Activated T-cell treated with anti-CD3 and anti-CD28 coated beads, Interleukin-2, amount 50 U/mL, for 4 hours (primary cell): Measurements from ENCODE around the gene PRSS57. TPM values are rescaled to one million over a fixed set of nuclear protein-coding genes. Genes with fewer than 3 reads are reported as not detected.
A peak's percentile ranks its signal among the peaks of the same experiment; 100 is the strongest.
"Not testable (repeated sequence)": the region's sequence is repeated elsewhere in the genome, so short reads cannot be mapped to it uniquely, and the experiment has no call there.

Experiments used
- ATAC-seq, 2 donors: fragments of 200-7000 bp; cut with Tn5 transposase; one replicate each; pipeline ENCODE4 v1.10.0; 2021
- DNase-seq: peaks from one replicate; pipeline ENCODE4 v3.0.0-alpha.2; 2020
- H3K27me3 Mint-ChIP-seq: one replicate; pipeline ENCODE4 v1.8.0; 2021; ENCODE audit warnings: low read depth, mixed read lengths
- H3K36me3 Mint-ChIP-seq: one replicate; pipeline ENCODE4 v1.8.0; 2022; ENCODE audit warnings: mixed read lengths; ENCODE audit not compliant: insufficient read depth
- H3K4me1 Mint-ChIP-seq: one replicate; pipeline ENCODE4 v1.8.0; 2021; ENCODE audit warnings: low read depth, mixed read lengths
- H3K4me3 Mint-ChIP-seq: one replicate; pipeline ENCODE4 v1.8.0; 2021; ENCODE audit warnings: mild to moderate bottlenecking, moderate library complexity, mixed read lengths
- H3K9me3 Mint-ChIP-seq: one replicate; pipeline ENCODE4 v1.8.0; 2021; ENCODE audit warnings: mixed read lengths
- total RNA-seq, 3 donors: library from RNA; stranded (reverse); gene quantifications; one replicate each; pipeline ENCODE4 v1.2.1, GENCODE V29; 2021

PRSS57 gene
- total RNA-seq, 3 donors from 2014 or later, result 0.87 to 0.94 TPM; not detected in 1

- DNase-seq (no peak), ATAC-seq (no peak)
- Mint-ChIP-seq H3K4me3 (no peak overlapping the region), H3K27me3 (peaks cover 44% of the 10 kb centered on the region), H3K36me3 (peaks cover 4% of the 10 kb centered on the region), H3K9me3 (peaks cover 4% of the 10 kb centered on the region), H3K4me1 (no peaks in the 10 kb centered on the region)
Measured at GRCh38 chr19:715347-715746, 20.1 kb upstream of the PRSS57 start.

- Mint-ChIP-seq H3K4me3 (no peak overlapping the region), H3K36me3 (peaks cover 4% of the 10 kb centered on the region), H3K4me1 (peaks cover 2% of the 10 kb centered on the region), H3K9me3 (peaks cover 4% of the 10 kb centered on the region), H3K27me3 (peaks cover 40% of the 10 kb centered on the region)
- DNase-seq, result no peak
- ATAC-seq, result no peak
Measured at GRCh38 chr19:711254-711653, 16.0 kb upstream of the PRSS57 start.

- H3K4me3 Mint-ChIP-seq, result no peak overlapping the region
- DNase-seq (no peak), ATAC-seq (no peak)
- H3K36me3 Mint-ChIP-seq, result peaks cover 4% of the 10 kb centered on the region
- H3K4me1 Mint-ChIP-seq, result peaks cover 2% of the 10 kb centered on the region
- peaks cover 38% of the 10 kb centered on the region for H3K27me3 Mint-ChIP-seq
- H3K9me3 Mint-ChIP-seq, result peaks cover 4% of the 10 kb centered on the region
Measured at GRCh38 chr19:710767-711166, 15.5 kb upstream of the PRSS57 start.

- H3K4me1 Mint-ChIP-seq, result peaks cover 2% of the 10 kb centered on the region
- no peak overlapping the region for H3K4me3 Mint-ChIP-seq
- H3K36me3 Mint-ChIP-seq, result no peaks in the 10 kb centered on the region
- no peaks in the 10 kb centered on the region for H3K9me3 Mint-ChIP-seq
- peaks cover 34% of the 10 kb centered on the region for H3K27me3 Mint-ChIP-seq
- no peak for ATAC-seq
- no peak for DNase-seq
Measured at GRCh38 chr19:709965-710571, 14.8 kb upstream of the PRSS57 start.

GRCh38 chr19:709196-709964 lies 14.1 kb upstream of the PRSS57 start:
- DNase-seq (no peak), ATAC-seq (peak in 1 of 2 donors; percentile 8)
- H3K9me3 Mint-ChIP-seq, result no peaks in the 10 kb centered on the region
- H3K27me3 Mint-ChIP-seq, result peaks cover 34% of the 10 kb centered on the region
- no peaks in the 10 kb centered on the region for H3K36me3 Mint-ChIP-seq
- H3K4me3 Mint-ChIP-seq, result no peak overlapping the region
- peaks cover 2% of the 10 kb centered on the region for H3K4me1 Mint-ChIP-seq

- no peak within 1 kb of the TSS for H3K4me3 Mint-ChIP-seq
Measured at GRCh38 chr19:708154-709143, 13.2 kb upstream of the PRSS57 start, which contains the start of gene PALM. PALM (plus strand) TSS chr19:708935; CDS start chr19:709147, 212 bp downstream.

GRCh38 chr19:704447-704741 lies 9.1 kb upstream of the PRSS57 start:
- no peaks in the 10 kb centered on the region for H3K9me3 Mint-ChIP-seq
- H3K36me3 Mint-ChIP-seq, result no peaks in the 10 kb centered on the region
- peak in 1 of 2 donors; percentile 5 for ATAC-seq
- H3K4me1 Mint-ChIP-seq, result peaks cover 5% of the 10 kb centered on the region
- no peak overlapping the region for H3K4me3 Mint-ChIP-seq
- peaks cover 26% of the 10 kb centered on the region for H3K27me3 Mint-ChIP-seq
- no peak for DNase-seq

More at GRCh38 chr19:708154-709143, 13.2 kb upstream of the PRSS57 start, which contains the start of gene PALM:
- Mint-ChIP-seq H3K27me3 (peaks cover 34% of the 10 kb centered on the region), H3K9me3 (no peaks in the 10 kb centered on the region), H3K4me1 (peaks cover 2% of the 10 kb centered on the region), H3K36me3 (no peaks in the 10 kb centered on the region)
- no peak for DNase-seq
- ATAC-seq, result peak in 1 of 2 donors; percentile 39

GRCh38 chr19:703651-704446 lies 8.6 kb upstream of the PRSS57 start:
- Mint-ChIP-seq H3K27me3 (peaks cover 27% of the 10 kb centered on the region), H3K36me3 (no peaks in the 10 kb centered on the region), H3K9me3 (no peaks in the 10 kb centered on the region), H3K4me1 (peaks cover 5% of the 10 kb centered on the region), H3K4me3 (no peak overlapping the region)
- ATAC-seq (peak; percentile 65 to 79), DNase-seq (peak; percentile 37)

GRCh38 chr19:703329-703650 lies 8.0 kb upstream of the PRSS57 start:
- Mint-ChIP-seq H3K36me3 (no peaks in the 10 kb centered on the region), H3K4me1 (peaks cover 5% of the 10 kb centered on the region), H3K9me3 (no peaks in the 10 kb centered on the region), H3K4me3 (no peak overlapping the region), H3K27me3 (peaks cover 31% of the 10 kb centered on the region)
- DNase-seq (no peak), ATAC-seq (peak in 1 of 2 donors; percentile 12)

- H3K9me3 Mint-ChIP-seq, H3K4me3 Mint-ChIP-seq: not testable (repeated sequence)
- H3K27me3 Mint-ChIP-seq, result peaks cover 31% of the 10 kb centered on the region
Measured at GRCh38 chr19:702847-703246, 7.6 kb upstream of the PRSS57 start.

GRCh38 chr19:699885-700284 lies 4.6 kb upstream of the PRSS57 start:
- not testable (repeated sequence) for DNase-seq, H3K4me1 Mint-ChIP-seq, H3K36me3 Mint-ChIP-seq, H3K9me3 Mint-ChIP-seq, H3K4me3 Mint-ChIP-seq, ATAC-seq
- peaks cover 33% of the 10 kb centered on the region for H3K27me3 Mint-ChIP-seq

More at GRCh38 chr19:702847-703246, 7.6 kb upstream of the PRSS57 start:
- not testable (repeated sequence) for DNase-seq, H3K4me1 Mint-ChIP-seq, H3K36me3 Mint-ChIP-seq, ATAC-seq

GRCh38 chr19:698529-698928 lies 3.3 kb upstream of the PRSS57 start:
- H3K9me3 Mint-ChIP-seq, DNase-seq, H3K4me1 Mint-ChIP-seq, ATAC-seq, H3K4me3 Mint-ChIP-seq, H3K36me3 Mint-ChIP-seq: not testable (repeated sequence)
- peaks cover 35% of the 10 kb centered on the region for H3K27me3 Mint-ChIP-seq

- H3K4me1 Mint-ChIP-seq, result no peaks in the 10 kb centered on the region
Measured at GRCh38 chr19:694481-695351, 536 bp downstream of the PRSS57 start.

More at GRCh38 chr19:694481-695351, 536 bp downstream of the PRSS57 start:
- Mint-ChIP-seq H3K4me3 (no peak overlapping the region), H3K9me3 (no peaks in the 10 kb centered on the region), H3K27me3 (peaks cover 29% of the 10 kb centered on the region), H3K36me3 (no peaks in the 10 kb centered on the region)
- ATAC-seq, result peak in 1 of 2 donors; percentile 51
- DNase-seq, result no peak
